HG03378 (cell line): ENCODE measurements around the gene MYBPC2.
"Not testable (repeated sequence)": the region's sequence is repeated elsewhere in the genome, so short reads cannot be mapped to it uniquely, and the experiment has no call there.

Source experiments
- ATAC-seq: cut with Tn5 transposase; IDR thresholded peaks from one replicate; pipeline ENCODE4 v1.9.1; 2021; ENCODE audit warnings: mild to moderate bottlenecking, moderate library complexity; ENCODE audit not compliant: unreplicated experiment

MYBPC2 gene

DNA sequence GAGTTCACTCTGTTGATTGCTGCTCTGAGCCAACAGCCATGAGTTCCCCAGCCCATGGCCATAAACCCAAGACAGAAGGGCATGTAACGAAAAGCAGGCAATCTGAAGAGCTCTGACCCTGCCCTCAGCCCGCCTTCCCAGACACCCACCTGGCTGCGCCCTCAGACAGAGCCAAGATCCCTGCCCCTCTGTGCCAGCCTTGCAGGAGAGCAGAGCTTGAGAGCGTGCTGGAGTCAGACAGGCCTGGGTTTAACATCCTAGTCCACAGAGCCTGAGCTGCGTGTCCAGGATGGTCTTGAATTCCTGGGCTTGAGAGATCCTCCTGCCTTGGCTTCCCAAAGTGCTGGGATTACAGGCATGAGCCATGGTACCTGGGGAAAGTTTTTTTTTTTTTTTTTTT is 24.6 kb downstream of the MYBPC2 start:
- ATAC-seq, result no peak

DNA sequence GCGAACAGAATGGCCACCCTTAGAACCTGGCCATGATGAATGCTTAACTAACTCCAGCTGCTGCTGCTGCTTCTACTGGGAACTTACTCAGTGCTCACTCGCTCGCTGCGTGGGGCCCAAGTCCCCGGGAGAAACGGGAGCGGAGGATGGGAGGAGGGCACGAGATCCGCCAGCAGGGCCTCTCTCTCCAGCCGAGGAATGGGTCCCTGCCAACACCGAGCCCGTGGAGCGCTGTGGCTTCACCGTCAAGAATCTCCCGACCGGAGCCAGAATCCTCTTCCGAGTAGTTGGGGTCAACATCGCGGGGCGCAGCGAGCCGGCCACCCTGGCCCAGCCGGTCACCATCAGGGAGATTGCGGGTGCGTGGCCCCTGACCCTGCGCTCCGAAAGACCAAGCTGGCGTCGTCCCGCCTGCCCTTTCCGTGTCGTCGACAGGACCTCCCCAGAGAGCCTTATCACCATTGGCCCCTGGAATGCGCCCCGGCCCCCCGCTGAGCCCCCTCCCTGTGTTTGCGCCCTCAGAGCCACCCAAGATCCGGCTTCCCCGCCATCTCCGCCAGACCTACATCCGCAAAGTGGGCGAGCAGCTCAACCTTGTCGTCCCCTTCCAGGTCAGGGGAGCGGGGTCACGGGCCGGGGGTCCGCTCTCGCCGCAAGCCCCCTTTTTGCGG is 25.8 kb downstream of the MYBPC2 start:
- no peak for ATAC-seq

DNA sequence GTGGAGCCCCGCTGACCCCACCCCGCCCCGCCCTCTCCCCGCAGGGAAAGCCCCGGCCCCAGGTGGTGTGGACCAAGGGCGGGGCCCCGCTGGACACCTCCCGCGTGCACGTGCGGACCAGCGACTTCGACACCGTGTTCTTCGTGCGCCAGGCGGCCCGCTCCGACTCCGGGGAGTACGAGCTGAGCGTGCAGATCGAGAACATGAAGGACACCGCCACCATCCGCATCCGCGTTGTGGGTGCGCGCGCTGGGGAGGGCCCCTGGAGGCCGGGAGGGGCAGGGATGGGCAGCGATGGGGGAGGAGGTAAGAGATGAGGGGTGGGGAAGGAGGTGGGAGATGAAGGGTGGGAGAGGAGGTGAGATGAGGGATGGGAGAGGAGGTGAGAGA is 26.4 kb downstream of the MYBPC2 start:
- no peak for ATAC-seq

DNA sequence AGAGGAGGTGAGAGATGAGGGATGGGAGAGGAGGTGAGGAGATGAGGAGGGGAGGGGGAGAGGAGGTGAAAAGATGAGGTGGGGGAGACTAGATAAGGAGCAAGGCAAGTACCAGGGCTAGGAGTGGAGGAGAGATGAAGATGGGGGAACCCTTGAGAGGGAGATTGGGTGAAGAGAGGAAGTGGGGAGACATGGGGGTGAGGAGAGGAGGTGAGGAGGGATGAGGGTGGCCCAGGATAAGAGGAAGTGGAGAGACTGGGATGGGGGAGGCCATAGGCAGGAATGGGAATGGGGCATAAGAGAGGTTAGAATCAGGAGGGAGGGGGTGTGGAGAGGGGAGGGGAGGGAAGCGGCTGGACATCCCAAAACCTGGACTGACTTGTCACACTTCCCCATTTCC is 26.9 kb downstream of the MYBPC2 start:
- ATAC-seq, result no peak

DNA sequence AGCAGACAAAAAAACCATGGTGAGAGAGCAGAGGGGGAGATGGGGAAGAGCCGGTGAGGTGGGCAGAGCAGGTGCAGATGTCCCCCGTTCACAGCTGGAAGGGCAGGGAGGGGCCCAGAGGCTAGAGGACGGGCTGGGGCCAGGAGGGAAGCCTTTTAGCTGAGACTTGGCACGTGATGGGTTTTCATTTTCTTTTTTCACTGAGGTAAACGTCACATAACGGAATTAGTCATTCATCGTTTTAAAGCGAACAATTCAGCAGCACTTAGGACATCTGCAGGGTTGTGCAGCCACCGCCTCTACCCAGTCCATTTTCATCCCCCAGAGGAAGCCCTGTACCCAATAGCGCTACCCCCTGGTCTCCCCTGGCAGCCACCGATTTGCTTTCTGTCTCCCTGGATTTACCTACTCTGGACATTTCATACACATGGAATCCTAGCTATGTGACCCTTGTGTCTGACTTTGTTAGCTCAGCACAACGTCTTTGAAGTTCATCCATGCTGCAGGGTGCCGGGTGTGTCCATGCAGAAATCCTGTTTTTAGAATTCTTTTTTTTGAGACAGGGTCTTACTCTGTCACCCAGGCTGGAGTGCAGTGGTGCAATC is 27.6 kb downstream of the MYBPC2 start:
- ATAC-seq, result peak; percentile 65

DNA sequence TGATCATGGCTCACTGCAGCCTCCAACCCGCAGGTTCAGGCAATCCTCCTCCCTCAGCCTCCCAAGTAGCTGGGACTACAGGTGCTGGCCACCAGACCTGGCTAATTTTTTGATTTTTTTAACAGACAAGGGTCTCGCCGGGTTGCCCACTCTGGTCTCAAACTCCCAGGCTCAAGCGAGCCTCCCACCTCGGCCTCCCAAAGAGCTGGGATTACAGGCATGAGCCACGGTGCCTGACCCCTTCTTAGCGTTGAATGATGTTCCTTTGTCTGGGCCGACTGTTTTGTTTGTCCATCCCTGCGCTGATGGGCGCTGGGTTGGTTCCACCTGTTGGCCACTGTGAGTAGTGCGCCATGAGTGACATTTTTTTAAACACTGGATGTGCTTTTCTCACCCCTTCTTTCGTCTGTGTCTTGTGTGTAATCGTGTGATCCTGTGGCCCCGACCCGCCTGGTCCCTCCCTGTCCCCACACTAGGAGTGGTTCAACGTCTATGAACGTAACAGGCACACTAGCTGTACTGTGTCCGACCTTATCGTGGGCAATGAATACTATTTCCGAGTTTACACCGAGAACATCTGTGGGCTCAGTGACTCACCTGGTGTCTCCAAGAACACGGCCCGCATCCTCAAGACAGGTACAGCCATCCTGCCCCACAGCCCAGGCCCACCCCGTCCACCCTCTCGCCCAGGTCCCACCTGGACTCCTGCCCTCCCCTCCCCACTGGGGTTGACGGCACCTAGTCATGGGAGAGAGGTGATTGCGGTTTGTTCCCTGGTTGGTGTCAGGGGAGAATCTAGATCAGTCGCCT is 28.6 kb downstream of the MYBPC2 start:
- no peak for ATAC-seq

DNA sequence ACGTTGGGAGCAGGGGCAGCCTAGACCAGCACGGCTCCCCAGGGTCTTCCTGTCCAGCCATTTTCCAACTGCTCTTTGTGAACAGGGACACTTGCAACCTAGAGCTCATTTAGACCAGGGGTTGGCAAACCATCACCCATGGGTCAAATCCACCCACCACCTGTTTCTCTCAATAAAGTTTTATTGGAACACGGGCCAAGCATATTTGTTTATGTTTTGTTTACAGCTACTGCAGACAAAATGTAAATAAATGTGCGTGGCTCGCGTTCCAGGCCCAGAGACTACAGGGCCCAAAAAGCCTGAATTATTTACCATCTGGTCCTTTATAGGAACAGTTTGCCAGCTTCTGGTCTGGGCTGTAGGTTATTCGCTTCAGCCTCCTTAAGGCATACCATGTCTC is 30.3 kb downstream of the MYBPC2 start:
- ATAC-seq, result no peak

DNA sequence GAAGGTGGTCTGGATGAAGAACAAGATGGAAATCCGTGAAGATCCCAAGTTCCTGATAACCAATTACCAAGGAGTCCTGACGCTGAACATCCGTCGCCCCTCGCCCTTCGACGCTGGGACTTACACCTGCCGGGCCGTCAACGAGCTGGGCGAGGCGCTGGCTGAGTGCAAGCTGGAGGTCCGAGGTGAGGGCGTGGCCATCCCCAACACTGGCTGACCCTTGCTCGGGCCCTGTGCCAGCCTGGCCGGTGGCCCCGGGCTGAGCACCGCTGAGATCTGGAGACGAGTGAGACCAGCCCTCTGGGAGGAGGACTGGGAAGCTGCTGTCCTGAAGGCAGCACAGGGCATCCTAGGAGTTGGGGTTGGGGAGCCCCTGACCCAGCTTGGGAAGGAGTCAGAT is 31.7 kb downstream of the MYBPC2 start:
- ATAC-seq, result no peak

DNA sequence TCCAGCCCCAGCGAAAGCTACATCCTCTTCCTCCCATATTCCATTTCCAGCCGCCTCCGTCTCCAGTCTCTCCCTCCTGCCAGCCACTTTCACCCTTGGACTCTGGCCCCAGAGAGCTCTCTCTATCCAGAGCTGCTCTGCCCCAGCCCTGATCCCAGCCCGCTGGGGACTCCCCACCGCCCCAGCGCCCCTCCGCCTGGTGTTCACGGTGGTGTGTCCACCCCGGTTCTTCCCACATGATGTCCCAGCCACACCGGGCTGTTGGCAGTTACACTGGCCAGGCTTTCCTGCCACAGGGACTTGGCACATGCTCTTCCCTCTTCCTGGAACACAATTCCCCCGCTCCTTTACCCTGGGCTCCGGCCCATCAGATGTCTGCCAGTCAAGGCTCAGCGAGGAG is 32.3 kb downstream of the MYBPC2 start:
- ATAC-seq, result no peak

DNA sequence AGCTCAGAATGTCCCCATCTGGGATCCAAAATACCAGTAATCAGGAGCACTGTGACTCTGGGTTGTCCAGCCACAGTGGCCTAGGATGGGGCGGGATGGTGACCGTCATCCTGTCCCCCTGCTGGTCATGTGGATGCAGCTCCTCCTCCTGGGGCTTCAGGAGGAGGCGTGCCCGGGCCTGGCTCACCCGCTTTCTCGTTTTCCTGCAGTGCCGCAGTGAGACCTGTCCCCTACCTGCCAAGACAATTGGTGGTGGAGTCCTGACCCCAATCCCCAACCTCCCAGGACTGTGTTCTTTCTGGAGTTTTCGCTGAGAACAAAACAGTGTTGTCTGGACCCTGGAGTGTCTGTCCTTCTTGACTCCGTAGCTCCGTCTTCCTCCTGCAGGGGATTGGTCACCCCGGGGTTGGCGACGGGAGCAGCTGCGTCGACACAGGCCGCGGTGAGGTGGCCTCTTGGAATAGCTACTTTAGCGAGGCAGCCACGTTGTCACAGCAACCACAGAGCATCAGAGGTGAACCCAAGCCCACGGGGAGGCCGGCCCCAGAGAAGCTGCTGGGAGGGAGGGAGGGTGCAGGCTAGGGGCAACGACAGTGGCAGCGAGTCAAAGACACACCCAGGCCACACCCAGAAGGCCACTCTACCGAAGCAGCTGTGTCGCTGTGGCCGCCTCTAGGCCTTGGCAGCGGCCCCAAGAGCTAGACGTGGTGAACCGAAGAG is 33.5 kb downstream of the MYBPC2 start:
- no peak for ATAC-seq

DNA sequence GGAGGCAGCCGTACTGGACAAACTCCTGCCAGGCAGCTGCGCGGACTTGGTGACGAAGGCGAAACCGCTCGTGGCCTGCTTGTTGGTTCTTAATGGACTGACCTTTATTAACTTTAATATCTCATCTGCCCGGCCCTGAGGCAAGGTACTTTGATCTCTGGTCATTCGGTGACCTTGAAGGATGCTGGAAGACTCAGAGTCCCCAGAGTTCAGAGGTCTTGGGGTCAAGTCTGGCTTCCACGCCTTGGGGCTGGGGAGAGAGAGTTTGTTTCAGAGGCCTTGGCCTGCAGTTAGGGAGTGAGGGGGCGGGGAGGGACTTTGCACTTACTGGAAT is 34.0 kb downstream of the MYBPC2 start:
- no peak for ATAC-seq

DNA sequence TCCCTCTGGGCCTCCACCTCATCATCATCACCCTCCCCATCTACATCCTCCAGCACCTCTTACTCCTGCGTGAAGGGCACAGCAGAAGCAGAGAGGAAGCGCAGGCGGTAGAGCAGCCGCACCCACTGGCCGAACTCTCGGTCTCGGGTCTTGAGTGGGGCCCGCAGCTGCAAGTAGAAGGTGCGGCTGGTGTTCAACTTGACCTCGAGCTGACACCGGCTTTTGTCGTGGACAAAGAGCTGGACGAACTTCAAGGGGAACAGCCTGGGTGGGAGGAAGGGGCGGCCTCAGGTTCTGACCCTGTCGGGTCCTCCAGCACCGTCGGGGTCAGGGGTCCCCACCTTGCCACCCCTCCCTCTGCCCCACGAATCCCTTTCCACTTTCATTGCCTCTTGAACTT is 34.9 kb downstream of the MYBPC2 start:
- no peak for ATAC-seq

DNA sequence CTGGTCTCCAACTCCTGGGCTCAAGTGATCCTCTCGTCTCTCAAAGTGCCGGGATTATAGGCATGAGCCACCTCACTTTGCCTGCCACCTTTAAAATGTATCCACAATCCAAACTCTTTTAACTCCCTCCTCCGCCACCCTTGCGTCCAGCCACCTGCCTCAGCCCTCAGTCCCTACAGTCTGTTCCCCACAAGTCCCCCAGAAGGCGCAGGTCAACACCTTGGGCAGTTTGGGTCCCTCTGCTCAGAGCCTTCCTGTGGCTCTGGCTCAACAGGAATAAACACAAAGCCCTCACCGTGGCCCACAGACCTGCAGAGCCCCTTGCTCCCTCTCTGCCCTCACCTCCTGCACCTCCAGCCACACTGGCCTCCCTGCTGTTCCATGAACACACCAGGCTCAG is 36.1 kb downstream of the MYBPC2 start:
- ATAC-seq, result no peak

DNA sequence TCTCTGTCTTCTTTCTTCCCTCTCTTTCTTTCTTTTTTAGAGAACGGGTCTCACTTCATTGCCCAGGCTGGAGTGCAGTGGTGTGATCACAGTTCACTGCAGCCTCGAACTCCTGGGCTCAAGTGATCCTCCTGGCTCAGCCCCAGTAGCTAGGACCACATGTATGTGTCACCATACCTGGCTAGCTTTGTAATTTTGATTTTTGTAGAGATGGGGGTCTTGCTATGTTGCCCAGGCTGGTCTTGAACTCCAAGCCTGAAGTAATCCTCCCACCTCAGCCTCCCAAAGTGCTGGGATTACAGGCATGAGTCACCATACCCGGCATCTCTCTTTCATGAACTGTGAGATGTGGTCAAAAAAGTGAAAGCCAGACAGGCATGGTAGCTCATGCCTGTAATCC is 40.6 kb downstream of the MYBPC2 start:
- not testable (repeated sequence) for ATAC-seq

DNA sequence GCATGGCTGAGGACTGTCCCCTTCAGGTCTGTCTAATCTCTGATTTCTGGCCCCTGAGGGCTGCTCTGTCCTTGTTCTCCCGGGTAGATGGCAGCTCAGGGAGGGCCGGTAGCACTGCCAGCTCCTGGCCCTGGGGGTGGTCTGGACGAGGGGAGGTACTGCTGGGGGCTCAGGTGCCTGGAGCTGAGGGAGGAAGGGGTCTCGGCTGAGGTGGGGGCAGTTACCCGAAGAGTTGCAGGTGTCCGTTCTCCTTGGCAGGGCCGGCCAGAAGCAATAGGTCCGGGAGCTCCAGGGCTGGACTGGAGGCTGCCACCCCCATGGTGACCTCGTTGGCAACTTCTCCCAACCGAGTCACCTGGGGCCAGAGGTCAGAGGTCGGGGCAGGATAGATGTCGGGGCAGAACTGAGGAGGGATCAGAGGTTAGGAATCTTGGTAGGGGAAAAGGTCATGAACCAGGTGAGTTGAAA is 42.4 kb downstream of the MYBPC2 start:
- no peak for ATAC-seq

DNA sequence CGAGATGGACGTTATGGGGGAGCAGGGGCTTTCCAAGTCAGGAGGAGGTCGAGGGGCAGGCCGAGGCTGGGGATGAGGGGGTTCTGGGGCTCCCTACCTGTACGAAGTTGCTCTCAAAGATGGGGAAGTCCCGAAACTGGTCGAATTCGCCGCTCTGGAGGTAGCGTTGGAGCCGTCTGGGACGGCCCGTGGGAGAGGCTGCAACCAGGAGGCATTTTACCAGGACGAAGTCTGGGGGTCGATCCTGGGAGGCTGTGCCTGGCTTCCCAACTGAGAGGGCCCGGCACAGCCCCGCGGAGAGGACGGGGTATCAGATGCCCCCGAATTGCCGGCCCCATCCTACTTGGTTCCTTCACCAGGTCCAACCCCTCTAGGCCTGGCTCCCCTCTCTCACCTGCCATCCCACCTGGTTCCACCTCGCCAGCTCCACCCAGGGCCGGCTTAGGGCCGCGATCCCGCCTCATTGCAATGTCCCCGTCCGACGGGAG is 43.1 kb downstream of the MYBPC2 start:
- ATAC-seq, result no peak

DNA sequence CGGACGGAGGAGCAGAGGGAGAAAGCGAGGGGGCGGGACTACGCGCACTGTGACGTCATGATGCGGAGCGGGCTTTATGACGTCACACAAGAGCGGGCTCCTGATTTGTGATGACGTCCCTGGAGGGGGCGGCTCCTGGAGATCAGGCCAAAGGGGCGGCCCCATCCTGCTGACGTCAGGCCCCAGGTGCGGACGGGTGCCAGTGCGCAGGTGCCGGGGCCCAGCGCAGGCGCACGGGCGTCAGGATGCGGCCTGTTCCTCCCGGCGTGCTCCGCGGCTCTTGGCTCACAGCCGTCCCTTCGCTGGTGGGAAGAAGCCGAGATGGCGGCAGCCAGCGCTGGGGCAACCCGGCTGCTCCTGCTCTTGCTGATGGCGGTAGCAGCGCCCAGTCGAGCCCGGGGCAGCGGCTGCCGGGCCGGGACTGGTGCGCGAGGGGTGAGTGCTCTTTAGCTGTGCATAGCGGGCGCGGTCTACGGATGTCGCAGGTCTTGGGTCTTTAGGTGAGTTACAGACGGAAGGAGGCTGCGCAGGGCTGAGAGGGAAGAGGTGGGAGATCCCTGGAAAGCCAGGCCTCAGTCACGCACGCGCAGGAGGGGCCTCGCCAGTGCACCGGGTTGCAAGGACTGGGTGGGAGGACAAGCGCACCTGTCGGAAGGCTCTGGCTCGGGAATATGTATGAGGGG is 43.7 kb downstream of the MYBPC2 start, which contains the start of the genes EMC10 and GARIN5A:
EMC10 (plus strand) TSS at position 284 of the 683 bp plus-strand sequence; CDS start at position 322, 38 bp downstream.
GARIN5A (minus strand) TSS at position 625 of the 683 bp plus-strand sequence; CDS start at position 165, 460 bp downstream.
- peak; percentile 58 for ATAC-seq

DNA sequence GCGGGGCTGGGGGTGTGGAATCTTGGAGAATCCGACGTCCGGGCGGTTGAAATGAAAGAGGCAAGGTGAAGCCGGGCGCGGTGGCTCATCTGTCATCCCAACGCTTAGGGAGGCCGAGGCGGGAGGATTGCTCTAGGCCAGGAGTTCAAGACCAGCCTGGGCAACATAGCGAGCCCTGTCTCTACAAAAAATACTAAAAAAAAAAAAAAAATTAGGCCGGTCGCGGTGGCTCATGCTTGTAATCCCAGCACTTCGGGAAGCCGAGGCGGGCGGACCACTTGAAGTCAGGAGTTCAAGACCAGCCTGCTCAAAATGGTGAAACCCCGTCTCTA is 44.2 kb downstream of the MYBPC2 start:
- no peak for ATAC-seq

DNA sequence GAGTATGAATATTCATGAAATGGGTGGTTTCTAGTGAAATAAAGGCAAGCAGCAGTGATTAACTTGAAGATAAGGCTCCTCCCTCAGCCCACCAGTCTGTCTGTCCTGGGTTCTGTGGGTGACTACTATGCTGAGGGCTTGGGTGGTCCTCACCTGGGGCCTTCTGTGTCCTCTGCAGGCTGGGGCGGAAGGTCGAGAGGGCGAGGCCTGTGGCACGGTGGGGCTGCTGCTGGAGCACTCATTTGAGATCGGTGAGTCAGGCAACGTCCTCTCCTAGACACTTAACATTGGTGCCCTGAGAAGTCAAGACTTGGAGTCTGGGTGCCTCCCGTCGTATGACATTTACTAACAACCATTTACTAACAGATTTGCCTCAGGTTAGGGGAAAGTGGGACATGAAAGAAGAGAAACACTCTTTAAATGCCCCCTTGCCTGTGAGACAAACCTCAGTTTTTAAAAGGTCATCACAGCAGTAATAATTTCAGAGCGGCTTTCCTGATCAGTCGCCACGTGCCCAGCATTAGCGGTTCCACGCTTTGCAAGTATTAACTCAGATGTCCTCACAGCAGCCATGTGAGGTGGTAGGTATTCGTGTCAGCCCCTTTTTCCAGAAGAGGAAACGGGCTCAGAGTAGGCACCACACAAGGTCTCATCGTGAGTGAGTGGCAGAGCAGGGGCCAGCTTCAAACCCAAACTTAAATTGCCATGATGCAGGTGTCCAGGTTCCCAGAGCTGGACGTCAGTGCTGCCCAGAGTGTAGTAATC is 45.2 kb downstream of the MYBPC2 start:
- ATAC-seq, result no peak
